DND-41 (cell line): ENCODE data around the gene GPR83.

Experiments used
- EZH2 ChIP-seq: IDR thresholded peaks from 3 replicates; pipeline ENCODE4 v1.6.1; 2012; ENCODE audit warnings: borderline replicate concordance, low read depth, mild to moderate bottlenecking, moderate library complexity, low read length, inconsistent platforms; ENCODE audit not compliant: severe bottlenecking
- TF ChIP-seq, protein P1 (sequence below): IDR thresholded peaks from 2 replicates; pipeline ENCODE4 v1.5.1; 2012; ENCODE audit warnings: borderline replicate concordance, low read length, moderate library complexity, mild to moderate bottlenecking; ENCODE audit not compliant: poor library complexity, severe bottlenecking; ENCODE audit errors: extremely low read depth

DNA sequence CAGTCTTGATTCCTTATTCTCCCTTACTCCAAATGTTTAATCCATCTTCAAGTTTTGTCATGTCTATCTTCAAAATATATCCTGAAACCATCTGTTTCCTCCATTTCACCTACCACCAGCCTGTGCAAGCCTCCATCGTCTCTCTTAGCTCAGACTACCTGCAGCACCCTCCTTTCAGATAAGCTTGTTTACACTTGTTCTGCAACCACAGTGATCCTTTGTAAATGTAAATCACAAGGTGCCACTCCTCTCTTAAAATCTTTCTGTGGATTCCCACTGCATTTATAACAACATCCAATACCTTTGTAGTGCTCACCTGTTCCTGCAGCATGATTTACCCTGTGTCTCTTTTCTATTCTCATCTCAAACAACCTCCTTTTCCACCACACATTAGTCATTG is 31.8 kb upstream of the GPR83 start:
- TF ChIP-seq EZH2 = no peak
- TF ChIP-seq, protein P1, sequence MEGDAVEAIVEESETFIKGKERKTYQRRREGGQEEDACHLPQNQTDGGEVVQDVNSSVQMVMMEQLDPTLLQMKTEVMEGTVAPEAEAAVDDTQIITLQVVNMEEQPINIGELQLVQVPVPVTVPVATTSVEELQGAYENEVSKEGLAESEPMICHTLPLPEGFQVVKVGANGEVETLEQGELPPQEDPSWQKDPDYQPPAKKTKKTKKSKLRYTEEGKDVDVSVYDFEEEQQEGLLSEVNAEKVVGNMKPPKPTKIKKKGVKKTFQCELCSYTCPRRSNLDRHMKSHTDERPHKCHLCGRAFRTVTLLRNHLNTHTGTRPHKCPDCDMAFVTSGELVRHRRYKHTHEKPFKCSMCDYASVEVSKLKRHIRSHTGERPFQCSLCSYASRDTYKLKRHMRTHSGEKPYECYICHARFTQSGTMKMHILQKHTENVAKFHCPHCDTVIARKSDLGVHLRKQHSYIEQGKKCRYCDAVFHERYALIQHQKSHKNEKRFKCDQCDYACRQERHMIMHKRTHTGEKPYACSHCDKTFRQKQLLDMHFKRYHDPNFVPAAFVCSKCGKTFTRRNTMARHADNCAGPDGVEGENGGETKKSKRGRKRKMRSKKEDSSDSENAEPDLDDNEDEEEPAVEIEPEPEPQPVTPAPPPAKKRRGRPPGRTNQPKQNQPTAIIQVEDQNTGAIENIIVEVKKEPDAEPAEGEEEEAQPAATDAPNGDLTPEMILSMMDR = no peak
